ENCODE measurements around the gene AGAP5. TPM values are rescaled to one million over a fixed set of nuclear protein-coding genes. Genes with fewer than 3 reads are reported as not detected.

Gene AGAP5
- total and polyA plus RNA-seq, 9 of the 15 experiments (the other 6 are each of a cell fraction or from before 2014, with no cell fraction given) = 0.32 to 7.5 (median 5.3) TPM

DNA sequence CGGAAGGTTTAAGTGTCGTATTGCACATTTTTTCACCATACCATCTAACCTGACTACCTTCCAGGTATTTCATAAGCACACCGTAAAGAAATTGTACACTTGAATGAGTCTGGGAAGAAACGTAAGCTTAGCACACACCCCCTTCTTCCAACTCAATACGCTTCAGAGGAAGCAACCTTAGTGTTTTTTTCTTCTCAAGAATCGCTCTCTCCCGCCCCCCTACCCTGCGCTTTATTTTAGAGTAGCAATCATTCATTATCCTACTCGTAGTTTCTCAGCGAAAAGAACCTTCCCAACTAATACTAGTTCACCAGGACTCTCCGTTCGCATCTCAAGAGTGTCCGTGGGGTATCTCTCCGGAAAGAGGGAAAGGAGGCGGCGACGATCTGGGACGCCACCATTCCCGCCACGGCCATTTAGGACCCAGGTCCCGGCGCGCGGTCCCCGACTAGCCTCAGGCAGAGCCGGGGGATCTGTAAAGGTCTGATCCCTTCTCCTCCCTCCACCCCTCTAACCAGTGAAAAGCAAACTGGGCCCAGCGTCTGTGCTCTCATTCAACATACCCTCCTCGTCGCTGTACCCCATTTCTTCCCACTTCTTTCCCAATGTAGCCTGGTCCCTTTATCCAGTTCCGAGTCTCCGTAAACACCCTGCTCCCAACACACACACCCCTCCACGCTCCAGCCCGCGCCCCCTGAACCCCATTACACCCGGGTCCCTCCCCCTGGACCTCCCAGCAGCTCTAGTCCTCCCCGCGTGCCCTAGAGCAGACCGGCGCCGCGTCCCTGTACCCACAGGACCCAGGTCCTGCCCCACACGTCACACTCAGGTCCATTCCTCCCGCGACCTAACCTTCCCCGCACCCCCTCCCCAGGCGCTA, 72.7 kb downstream of the AGAP5 start:
- peak; percentile 69 to 74 (median 72) for DNase-seq (ENCODE audit: extremely low read depth in 1 of 4, low spot score in 3 of 4)
- CTCF ChIA-PET (ENCODE audit: low intra/inter-chr PET ratio) = interaction anchor here (0.6 kb wide), 1 partner anchor 96 kb away, joined by 3 read pairs; no protein-coding TSS in a partner anchor
- intact Hi-C loops (cut with micrococcal nuclease) = loop anchor here (5.0 kb wide), 2 partner anchors 33 to 98 kb away; partner anchors contain the start of gene USP54
- TF ChIP-seq ZNF586 (CRISPR knock-in tag; conservative IDR thresholded peaks at IDR 0.05) (no peak), ELF4 (CRISPR knock-in tag; IDR thresholded peaks at IDR 0.05) (peak; percentile 85), MAZ (CRISPR knock-in tag; conservative IDR thresholded peaks at IDR 0.05 in 1 of 2, IDR thresholded peaks at IDR 0.05 in 1 of 2) (peak; percentile 46 to 63; a peak in 3 of 4 replicates), ZNF263 (CRISPR knock-in tag; IDR thresholded peaks at IDR 0.05; ENCODE audit: borderline replicate concordance) (0 out of 2 replicates have a peak, but pooled peaks have one; percentile 37), ZNF311 (CRISPR knock-in tag; IDR thresholded peaks at IDR 0.05) (no peak), CC2D1A (IDR thresholded peaks at IDR 0.05) (peak; percentile 65), SMARCA5 (IDR thresholded peaks at IDR 0.05) (peak; percentile 79), CCAR2 (IDR thresholded peaks at IDR 0.05; ENCODE audit: low read depth, low read length) (no peak)
- TF ChIP-seq, protein P1, sequence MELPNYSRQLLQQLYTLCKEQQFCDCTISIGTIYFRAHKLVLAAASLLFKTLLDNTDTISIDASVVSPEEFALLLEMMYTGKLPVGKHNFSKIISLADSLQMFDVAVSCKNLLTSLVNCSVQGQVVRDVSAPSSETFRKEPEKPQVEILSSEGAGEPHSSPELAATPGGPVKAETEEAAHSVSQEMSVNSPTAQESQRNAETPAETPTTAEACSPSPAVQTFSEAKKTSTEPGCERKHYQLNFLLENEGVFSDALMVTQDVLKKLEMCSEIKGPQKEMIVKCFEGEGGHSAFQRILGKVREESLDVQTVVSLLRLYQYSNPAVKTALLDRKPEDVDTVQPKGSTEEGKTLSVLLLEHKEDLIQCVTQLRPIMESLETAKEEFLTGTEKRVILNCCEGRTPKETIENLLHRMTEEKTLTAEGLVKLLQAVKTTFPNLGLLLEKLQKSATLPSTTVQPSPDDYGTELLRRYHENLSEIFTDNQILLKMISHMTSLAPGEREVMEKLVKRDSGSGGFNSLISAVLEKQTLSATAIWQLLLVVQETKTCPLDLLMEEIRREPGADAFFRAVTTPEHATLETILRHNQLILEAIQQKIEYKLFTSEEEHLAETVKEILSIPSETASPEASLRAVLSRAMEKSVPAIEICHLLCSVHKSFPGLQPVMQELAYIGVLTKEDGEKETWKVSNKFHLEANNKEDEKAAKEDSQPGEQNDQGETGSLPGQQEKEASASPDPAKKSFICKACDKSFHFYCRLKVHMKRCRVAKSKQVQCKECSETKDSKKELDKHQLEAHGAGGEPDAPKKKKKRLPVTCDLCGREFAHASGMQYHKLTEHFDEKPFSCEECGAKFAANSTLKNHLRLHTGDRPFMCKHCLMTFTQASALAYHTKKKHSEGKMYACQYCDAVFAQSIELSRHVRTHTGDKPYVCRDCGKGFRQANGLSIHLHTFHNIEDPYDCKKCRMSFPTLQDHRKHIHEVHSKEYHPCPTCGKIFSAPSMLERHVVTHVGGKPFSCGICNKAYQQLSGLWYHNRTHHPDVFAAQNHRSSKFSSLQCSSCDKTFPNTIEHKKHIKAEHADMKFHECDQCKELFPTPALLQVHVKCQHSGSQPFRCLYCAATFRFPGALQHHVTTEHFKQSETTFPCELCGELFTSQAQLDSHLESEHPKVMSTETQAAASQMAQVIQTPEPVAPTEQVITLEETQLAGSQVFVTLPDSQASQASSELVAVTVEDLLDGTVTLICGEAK (IDR thresholded peaks at IDR 0.05) = peak; percentile 10; the same call in 1 of the 2 replicates
- TF ChIP-seq, protein P1 (CRISPR knock-in tag; IDR thresholded peaks at IDR 0.05) = no peak
- TF ChIP-seq, protein P2, sequence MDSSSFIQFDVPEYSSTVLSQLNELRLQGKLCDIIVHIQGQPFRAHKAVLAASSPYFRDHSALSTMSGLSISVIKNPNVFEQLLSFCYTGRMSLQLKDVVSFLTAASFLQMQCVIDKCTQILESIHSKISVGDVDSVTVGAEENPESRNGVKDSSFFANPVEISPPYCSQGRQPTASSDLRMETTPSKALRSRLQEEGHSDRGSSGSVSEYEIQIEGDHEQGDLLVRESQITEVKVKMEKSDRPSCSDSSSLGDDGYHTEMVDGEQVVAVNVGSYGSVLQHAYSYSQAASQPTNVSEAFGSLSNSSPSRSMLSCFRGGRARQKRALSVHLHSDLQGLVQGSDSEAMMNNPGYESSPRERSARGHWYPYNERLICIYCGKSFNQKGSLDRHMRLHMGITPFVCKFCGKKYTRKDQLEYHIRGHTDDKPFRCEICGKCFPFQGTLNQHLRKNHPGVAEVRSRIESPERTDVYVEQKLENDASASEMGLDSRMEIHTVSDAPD (CRISPR knock-in tag; IDR thresholded peaks at IDR 0.05) = no peak

More for the DNA sequence above, 72.7 kb downstream of the AGAP5 start:
- no peaks in the 10 kb centered on the region for H4K20me1 ChIP-seq (replicated peaks; ENCODE audit: control insufficient read depth, insufficient read depth, low read length)
- peaks cover 7 to 14% of the 10 kb centered on the region in 2 experiments; a peak in 4 of 5 replicates for H3K4me1 ChIP-seq (replicated peaks in 1 of 2; ENCODE audit: control insufficient read depth in 2 of 2, insufficient read depth in 2 of 2, low read length in 2 of 2)
- peak overlapping the region; percentile 87 for H3K27ac ChIP-seq (ENCODE audit: extremely low read depth, low read depth, low read length)
- no TSS peak for BruUV-seq (replicated peaks)
- in situ Hi-C loops (cut with MboI) = no loop called here
- FAIRE-seq (peak; percentile 48), ATAC-seq (peak; percentile 67)
- peak overlapping the region; percentile 95 for H3K4me2 ChIP-seq (ENCODE audit: insufficient read depth, low read length)
- no peaks in the 10 kb centered on the region for H3K27me3 ChIP-seq (ENCODE audit: control insufficient read depth in 2 of 2, insufficient read depth in 2 of 2, low read length in 2 of 2)
- peak overlapping the region; percentile 86 for H3K4me3 ChIP-seq
- H3K9ac ChIP-seq (ENCODE audit: insufficient read depth in 1 of 2, low read depth in 2 of 2, low read length in 2 of 2) = peak overlapping the region; percentile 93 to 99
- H3K9me1 ChIP-seq (ENCODE audit: control insufficient read depth, insufficient read depth, low read length) = no peaks in the 10 kb centered on the region
- WGBS (ENCODE audit: insufficient coverage, low coverage, missing lambda C conversion rate) = under 1% methylated on average over 45 of the region's 46 CpGs
- H2AFZ ChIP-seq (ENCODE audit: low read depth, low read length) = peak overlapping the region; percentile 96
- H3K9me3 ChIP-seq (replicated peaks; ENCODE audit: control insufficient read depth, insufficient read depth, low read depth, low read length) = no peaks in the 10 kb centered on the region
- POLR2A ChIA-PET = interaction anchor here (0.5 to 2.5 kb wide), 21 partner anchors 10 to 1274 kb away, joined by 3 to 18 read pairs (median 3); partner anchors contain the start of genes CHCHD1, MYOZ1, PPP3CB and USP54
- H3K79me2 ChIP-seq (ENCODE audit: control insufficient read depth, insufficient read depth, low read length) = peaks cover 33% of the 10 kb centered on the region
- H3K36me3 ChIP-seq (ENCODE audit: control insufficient read depth, insufficient read depth, low read length) = no peaks in the 10 kb centered on the region
